NCI-H2227 (cell line): ENCODE measurements around the gene UBL5.
"Not testable (repeated sequence)": the region's sequence is repeated elsewhere in the genome, so short reads cannot be mapped to it uniquely, and the experiment has no call there.

Experiments
- DNase-seq: peaks from one replicate; lab custom pipeline; 2025; ENCODE audit not compliant: unreplicated experiment; lab: John Stamatoyannopoulos, UW

UBL5 gene

GRCh38 chr19:9811139-9811538, 16.6 kb upstream of the UBL5 start:
- DNase-seq = no peak

GRCh38 chr19:9818175-9818733, 9.5 kb upstream of the UBL5 start:
- no peak for DNase-seq

GRCh38 chr19:9818734-9819595, 8.8 kb upstream of the UBL5 start, which contains the start of gene FBXL12:
FBXL12 (minus strand) TSS chr19:9819079; CDS start chr19:9818813, 266 bp downstream.
- DNase-seq = peak; percentile 99

GRCh38 chr19:9819596-9819909, 8.2 kb upstream of the UBL5 start:
- no peak for DNase-seq

GRCh38 chr19:9820034-9820433, 7.7 kb upstream of the UBL5 start:
- DNase-seq = not testable (repeated sequence)

GRCh38 chr19:9823816-9824215, 3.9 kb upstream of the UBL5 start:
- no peak for DNase-seq

- DNase-seq = no peak
Measured at GRCh38 chr19:9828551-9829063, 889 bp downstream of the UBL5 start.

GRCh38 chr19:9834307-9834725, 6.6 kb downstream of the UBL5 start:
- DNase-seq = no peak

- DNase-seq = peak; percentile 98
Measured at GRCh38 chr19:9834726-9835506, 7.2 kb downstream of the UBL5 start, which contains the start of gene PIN1. PIN1 (plus strand) TSS chr19:9835318; CDS start chr19:9835345, 27 bp downstream.

- DNase-seq = no peak
Measured at GRCh38 chr19:9835507-9835949, 7.8 kb downstream of the UBL5 start.

GRCh38 chr19:9836021-9836420, 8.3 kb downstream of the UBL5 start:
- DNase-seq = peak; percentile 10

- DNase-seq = no peak
Measured at GRCh38 chr19:9838324-9838723, 10.6 kb downstream of the UBL5 start.

GRCh38 chr19:9839415-9839814, 11.7 kb downstream of the UBL5 start:
- DNase-seq = no peak

GRCh38 chr19:9842834-9843625, 15.3 kb downstream of the UBL5 start:
- no peak for DNase-seq

GRCh38 chr19:9843626-9844273, 16.0 kb downstream of the UBL5 start:
- not testable (repeated sequence) for DNase-seq

GRCh38 chr19:9847087-9847671, 19.5 kb downstream of the UBL5 start:
- DNase-seq = peak; percentile 40

GRCh38 chr19:9848060-9848459, 20.3 kb downstream of the UBL5 start:
- DNase-seq = peak; percentile 47

GRCh38 chr19:9848762-9849161, 21.0 kb downstream of the UBL5 start:
- DNase-seq = peak; percentile 16

GRCh38 chr19:9849791-9850190, 22.1 kb downstream of the UBL5 start:
- no peak for DNase-seq
